T-helper 1 cell treated with Interleukin-12 subunit alpha and Interleukin-12 subunit beta and Interleukin-4 antibody, amounts not matched to agents 30 ng/mL and 1 ng/mL, for 36 hours (primary cell): Measurements from ENCODE around the gene PRR14. TPM values are rescaled to one million over a fixed set of nuclear protein-coding genes. Genes with fewer than 3 reads are reported as not detected.
"Not testable (repeated sequence)": the region's sequence is repeated elsewhere in the genome, so short reads cannot be mapped to it uniquely, and the experiment has no call there.

Experiments
- intact Hi-C: fragments of 100-400 bp; cut with micrococcal nuclease; formaldehyde crosslinking; loops from one replicate; pipeline ENCODE4 v1.15.1; 2024
- total RNA-seq: library from RNA; stranded (reverse); gene quantifications from 2 replicates; pipeline ENCODE4 v1.2.3, GENCODE V29; 2022

PRR14 gene
- total RNA-seq, 1 donor from 2014 or later, result 90.0 TPM

DNA sequence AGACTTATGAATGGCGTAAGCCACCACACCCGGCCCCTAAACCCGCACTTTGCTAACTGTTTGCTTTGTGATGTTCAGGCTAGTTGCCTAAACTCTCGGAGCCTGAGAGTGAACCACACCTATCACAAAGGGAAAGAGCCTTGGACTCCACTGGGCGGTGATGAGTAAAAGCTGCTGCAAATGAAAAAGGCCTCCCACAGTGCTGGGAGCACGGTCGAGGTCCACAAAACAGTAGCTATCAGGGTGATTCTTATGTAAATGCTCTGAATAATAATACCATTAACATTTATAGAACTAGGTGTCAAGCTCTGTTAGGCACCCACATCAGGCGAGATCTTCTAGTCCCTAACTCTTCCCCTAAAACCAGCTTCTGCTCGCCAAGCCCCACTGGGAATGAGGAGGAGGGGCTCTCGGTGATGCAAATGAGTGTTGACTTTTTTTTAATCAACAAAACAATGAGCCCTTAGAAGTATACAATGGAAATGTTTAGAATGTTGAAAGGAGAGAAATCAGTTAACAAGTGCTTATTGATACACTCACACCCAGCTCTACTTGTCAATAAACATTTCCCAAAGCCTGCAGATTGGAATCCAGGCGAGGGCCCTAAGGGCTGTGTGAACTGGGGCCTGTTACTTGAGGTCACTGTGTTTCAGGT, 27.3 kb downstream of the PRR14 start:
- intact Hi-C loops, result no loop called here

DNA sequence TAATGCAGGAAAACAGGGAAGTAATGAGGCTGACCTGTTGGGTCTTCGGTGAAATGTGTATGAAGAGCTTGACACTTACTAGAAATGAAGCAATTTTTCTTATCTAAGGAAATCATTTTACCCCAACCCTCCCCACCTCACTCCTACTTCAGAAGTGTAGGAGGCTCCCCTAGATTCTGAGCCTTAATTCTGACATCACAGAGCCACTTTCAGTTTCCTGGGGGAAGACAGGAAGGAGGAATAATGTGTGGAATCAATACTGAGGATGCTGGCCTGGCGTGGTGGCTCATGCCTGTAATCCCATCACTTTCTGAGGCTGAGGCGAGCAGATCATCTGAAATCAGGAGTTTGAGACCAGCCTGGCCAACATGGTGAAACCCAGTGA, 27.8 kb downstream of the PRR14 start:
- intact Hi-C loops, result no loop called here

DNA sequence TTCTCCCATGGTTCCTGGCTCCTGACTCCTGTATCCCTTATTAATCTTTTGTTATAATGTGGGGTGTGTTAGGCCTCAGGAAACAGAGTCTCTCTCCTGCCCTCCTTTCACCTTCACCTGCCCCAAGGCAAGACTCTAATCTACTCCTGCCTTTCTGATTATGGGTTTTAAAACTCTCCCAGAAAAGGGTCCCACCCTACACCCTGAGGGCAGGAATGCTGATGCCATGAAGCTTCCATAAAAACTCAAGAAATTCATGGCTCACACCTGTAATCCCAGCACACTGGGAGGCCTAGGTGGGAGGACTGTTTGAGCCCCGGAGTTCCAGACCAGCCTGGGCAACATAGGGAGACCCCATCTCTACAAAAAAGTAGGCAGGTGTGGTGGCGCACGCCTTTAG, 29.6 kb downstream of the PRR14 start:
- intact Hi-C loops, result no loop called here

DNA sequence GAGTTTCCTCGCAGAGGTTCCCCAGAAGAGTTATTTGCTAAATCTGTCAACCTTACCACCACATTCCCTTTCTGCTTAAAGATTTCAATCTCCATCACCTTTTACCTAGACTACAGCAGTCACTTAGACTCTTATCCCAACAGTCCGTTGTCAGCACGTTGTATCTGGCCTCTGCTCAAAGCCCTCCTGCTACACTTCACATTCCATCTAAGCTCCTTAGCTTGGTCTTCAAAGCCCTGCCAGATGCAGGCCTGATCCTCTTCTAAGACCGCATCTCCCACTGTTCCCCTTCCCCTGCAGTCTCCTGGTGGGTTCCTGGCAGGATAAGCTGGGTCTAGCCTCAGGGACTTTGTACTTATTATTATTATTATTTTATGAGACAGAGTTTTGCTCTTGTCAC, 37.9 kb downstream of the PRR14 start:
- intact Hi-C loops, result no loop called here

DNA sequence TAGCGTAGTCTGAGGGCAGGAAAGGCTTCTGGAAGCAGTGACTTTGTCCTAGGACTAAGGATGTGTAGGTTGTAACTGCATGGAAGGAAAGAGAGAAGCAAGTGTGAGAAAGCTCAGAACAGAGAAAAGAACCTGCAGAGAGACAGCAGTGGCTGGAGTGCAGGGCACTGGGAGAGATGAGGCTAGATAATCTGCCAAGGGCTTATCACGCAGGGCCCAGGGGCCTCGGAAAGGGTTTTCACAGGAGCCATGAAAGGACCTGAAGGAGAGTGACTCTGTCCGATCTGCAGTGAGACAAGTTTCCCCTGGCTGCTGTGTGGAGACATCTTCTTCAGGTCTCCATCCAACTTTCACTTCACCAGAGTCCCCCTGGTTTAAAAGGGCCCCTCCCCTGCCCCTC, 41.1 kb downstream of the PRR14 start:
- intact Hi-C loops, result no loop called here

DNA sequence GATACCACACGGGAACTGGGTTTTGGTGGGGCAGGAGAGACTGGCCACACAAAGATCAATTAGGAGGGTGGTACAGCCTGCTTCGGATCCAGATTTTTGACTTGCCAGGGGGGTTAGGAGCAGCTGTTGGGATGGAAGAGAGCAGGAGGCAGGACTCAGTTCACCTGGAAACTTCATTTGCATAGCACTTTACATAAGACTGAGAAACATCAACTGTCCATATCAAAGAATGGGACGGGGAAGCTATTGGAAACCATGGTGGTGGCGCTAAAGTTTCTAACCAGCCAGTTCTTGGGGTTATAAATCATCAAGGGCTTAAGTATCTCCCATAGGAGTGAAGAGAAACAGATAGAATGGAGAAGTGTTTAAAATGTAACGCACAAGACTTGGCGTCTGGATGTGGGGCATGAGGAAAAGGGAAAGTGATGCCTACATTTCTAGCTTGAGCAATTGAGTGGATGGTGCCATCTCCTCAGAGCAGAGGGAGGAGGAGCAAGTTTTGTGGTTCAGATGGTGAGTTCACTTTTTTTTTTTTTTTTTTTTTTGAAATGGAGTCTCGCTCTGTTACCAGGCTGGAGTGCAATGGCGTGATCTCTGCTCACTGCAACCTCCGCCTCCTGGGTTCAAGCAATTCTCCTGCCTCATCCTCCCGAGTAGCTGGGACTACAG, 41.8 kb downstream of the PRR14 start:
- intact Hi-C loops, result no loop called here

DNA sequence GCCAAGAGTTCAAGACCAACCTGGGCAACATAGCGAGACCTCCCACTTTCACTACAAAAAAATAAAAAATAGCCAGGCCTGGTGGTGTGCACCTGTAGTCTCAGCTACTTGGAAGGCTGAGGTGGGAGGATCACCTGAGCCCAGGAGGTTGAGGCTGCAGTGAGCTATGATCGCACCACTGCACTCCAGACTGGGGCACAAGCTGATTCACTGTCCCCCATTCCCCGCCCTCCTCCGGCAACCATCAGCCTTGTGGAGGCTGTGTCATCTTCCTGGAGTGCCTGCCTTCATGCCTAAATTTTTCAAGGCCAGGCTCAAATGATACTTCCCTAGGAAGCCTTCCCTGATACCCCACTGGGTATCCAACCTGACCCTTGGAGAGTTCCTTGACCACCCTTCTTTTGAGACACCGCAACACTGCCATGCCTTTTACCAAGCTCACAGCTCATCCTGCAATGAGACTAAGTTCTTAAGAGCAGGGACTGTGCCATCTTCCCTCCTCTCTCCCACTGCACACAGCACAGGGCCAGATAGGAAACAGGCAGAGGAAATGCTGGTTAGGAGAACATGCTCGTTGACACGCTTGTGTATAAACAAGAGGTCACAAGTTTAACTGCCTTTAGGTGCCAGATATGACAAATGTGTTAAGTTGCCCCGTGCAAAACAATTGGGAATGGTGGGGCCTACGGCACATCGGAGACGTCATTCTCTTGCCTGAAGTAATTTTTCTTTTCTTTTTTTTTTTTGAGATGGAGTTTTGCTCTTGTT, 44.4 kb downstream of the PRR14 start:
- intact Hi-C loops, result loop anchor here (1.0 to 5.0 kb wide), 10 partner anchors 11 to 1848 kb away; partner anchors contain the start of genes DCTPP1, MAZ, TUFM and ZNF785

DNA sequence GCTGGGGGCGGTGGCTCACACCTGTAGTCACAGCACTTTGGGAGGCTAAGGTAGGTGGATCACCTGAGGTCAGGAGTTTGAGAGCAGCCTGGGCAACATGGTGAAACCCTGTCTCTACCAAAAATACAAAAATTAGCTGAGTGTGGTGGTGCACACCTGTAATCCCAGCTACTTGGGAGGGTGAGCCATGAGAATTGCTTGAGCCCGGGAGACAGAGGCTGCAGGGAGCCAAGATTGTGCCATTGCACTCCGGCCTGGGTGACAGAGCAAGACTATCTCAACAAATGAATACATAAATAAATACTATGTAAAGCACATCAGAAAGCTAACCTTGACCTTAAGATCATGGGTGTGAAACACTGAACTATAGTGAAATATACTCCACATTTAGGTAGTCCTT, 45.9 kb downstream of the PRR14 start:
- intact Hi-C loops, result loop anchor here (5.0 kb wide), 3 partner anchors 109 to 1849 kb away; partner anchors contain the start of genes MAZ, TUFM and ZNF785

DNA sequence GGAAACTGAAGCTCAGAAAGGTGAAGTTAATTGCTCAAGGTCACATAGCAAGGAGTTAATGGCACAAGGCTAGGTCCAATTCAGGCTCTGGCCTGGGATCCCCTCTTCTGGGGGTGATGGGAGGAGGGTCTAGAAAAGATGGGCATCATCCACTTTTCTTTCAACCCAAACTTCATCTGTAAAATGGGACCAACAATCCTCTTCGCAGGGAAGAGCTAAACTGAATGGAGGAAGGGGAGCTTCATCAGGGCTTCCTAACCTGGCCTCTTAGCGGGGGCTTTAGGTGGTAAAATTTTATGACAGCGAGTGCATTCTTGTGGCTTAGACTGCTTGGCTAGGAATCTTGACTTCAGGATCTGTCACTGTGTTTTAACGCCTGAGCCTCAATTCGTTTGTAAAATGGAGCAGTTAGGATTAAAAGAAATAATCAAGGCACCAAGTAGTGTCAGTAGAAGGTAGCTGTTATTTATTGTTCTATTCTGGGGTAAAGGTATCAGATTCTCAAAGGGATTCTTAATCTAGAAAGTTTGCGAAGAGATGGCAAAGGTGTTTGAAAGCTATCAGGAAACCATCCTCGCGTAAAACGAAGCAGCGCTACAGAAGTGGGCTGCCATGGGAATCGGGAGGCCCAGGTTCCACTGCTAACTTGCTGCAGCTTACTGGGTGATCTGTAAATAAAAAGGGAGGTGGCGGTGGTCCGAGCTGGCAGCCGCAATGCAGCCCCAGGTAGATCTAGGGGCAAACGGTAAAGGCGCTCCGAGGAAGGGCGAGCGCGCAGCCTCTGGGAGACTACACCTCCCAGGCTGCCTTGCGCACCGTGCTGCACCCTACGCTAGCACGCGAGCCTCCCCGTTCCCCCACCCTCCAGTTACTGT, 46.7 kb downstream of the PRR14 start:
- intact Hi-C loops, result loop anchor here (1.0 to 5.0 kb wide), 21 partner anchors 39 to 1873 kb away; partner anchors contain the start of genes ALDOA, CFAP119, CTF1 and FBRS

DNA sequence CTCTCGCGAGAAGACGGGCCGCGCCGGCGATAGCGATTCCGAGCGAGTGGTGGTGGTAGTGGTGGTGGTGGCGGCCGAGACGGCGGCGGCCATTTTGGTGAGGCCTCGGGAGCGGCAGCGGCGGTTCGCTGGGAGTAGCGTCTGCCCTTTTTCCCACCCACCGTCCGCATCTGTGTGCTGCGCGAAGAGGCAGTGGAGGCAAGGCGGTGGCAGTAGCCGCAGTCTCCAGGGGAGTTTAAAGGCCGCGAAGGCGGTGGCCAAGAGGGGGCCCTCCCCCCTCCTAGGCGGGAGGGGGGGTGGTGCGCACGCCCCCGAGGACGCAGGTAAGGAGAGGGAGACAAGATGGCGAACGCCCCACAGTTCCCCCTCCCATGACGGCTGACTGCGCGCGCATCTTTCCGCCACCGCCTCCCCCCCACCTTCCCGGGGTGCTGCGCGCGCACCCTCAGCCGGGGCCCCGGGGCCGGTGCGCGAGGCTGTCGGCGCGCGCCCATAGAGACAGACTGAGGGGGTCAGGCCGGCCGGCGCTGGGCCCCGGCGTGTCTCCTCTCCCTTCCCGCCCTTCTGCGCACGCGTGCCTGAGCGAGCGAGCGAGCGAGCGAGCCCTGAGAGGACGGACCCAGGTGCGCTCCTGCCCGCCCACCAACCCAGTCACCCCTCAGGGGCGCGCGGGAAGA, 47.5 kb downstream of the PRR14 start:
- intact Hi-C loops, result loop anchor here (1.0 to 5.0 kb wide), 21 partner anchors 40 to 1873 kb away; partner anchors contain the start of genes ALDOA, CFAP119, CTF1 and FBRS

DNA sequence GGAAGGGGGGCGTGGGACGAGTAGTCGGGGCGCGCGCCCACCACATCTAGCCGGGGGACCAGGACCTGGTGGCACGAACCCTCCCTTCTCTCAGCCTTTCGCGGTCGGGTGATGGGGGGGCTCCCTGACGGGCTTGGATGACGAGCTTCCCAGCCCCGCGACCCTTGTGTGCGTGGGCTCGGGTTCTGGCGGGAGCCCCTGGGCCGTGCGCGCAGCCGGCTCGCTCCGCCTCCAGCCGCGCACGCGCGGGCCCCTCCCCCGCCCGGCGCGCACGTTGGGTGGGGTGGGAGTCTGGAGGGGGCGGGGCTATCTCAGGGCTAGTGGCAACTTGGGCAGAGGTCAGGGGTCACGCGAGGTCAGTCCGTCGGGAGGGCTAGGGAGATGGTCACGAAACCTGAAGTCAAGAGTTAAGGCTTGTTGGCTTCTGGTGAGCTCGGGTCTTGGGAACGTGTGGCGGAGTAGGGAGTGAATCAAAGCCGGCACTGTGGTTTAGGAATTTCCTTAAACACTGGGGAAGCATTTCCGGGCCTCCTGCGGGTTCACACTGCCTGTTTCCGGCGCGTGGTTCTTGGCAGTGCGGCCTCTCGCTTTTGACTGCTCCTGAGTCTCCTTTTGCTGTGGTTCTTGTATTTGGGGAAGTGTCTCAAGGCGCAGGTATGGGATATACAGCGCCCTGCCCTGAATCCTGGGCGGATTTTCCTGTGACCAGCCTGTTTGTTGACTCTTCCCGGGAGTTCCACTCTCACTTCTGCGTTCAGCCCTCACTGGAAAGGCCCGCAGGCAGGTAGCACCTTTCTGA, 48.3 kb downstream of the PRR14 start, which contains the start of gene SRCAP:
TSS of gene SRCAP (plus strand) at position 356 of the 799 bp plus-strand sequence. CDS start 1,654 bp downstream, outside the sequence.
- intact Hi-C loops, result loop anchor here (1.0 to 5.0 kb wide), 21 partner anchors 41 to 1874 kb away; partner anchors contain the start of genes ALDOA, CFAP119, CTF1 and FBRS

DNA sequence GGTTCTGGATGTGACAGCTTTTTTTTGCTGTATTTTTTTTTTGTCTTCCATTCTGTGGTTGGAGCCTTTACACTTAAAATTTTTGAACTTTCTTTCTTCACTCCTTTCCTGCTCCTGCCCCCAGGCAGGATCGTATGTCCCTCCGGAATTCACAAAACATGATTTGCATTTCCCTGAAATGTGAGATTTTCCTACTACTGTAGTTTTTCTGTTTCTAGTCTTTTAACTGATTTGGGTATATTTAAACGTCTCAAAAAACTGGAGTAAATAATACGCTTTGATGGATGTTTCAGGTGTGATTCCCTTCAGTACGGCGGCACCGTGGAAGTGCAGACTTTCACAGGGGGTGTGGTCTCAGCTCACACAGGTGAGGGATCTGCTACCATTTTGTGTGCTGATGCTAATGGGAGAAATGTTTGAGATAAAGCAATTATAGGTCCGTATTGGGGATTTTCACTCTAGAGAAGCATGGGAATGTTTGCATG, 48.9 kb downstream of the PRR14 start:
- intact Hi-C loops, result loop anchor here (2.0 to 5.0 kb wide), 7 partner anchors 112 to 1875 kb away; partner anchors contain the start of genes CTF1, MAZ, TUFM and ZNF747

DNA sequence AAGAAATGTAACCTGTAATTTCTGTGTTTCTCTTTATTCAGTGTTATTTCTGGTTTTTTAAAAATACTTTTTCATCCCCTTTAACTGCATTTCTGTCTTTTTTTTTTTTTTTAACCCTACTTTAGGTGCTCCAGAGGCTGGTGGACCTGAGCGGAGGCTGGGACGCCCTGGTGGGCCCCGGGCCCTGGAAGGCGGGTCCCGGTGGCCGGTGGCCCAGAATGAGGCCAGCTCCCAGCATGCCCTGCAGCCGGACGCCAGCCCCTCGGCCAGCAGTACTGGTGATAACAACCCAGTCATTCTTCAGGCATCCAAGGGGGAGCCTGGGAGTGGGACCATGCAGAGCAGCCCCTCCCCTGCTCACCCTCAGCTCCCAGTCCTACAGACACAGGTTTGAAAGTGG, 49.7 kb downstream of the PRR14 start:
- intact Hi-C loops, result no loop called here

DNA sequence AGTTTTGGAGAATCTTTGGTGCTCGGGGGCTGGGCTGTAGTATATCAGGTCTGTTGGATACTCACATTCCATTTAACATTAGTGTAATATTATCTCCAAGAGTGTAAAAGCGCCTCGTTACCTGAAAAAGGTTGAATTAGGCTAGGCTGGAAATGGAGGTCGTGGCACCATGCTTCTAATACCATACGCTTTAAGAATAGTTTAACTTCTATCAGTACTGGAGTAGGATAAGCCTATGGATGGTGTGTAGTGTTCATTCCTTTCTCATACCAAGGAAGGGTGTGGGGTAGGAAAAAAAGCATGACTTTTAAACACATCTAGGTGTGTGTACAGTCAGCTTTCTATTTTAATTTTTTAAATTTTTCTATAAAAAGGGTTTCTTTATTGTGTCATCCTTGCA, 50.2 kb downstream of the PRR14 start:
- intact Hi-C loops, result no loop called here

DNA sequence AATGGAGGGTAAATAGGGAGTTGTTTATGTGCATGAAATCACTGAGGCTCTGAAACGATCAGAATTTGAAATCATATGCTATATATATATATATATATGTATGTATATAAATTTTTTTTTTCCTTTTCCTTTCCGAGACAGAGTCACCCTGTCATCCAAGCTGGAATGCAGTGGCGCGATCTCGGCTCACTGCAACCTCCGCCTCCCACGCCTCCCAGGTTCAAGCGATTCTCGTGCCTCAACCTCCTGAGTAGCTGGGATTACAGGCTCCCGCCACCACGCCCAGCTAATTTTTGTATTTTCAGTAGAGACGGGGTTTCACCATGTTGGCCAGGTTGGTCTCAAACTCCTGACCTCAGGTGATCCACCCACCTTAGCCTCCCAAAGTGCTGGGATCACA, 52.3 kb downstream of the PRR14 start:
- intact Hi-C loops, result not testable (repeated sequence)

DNA sequence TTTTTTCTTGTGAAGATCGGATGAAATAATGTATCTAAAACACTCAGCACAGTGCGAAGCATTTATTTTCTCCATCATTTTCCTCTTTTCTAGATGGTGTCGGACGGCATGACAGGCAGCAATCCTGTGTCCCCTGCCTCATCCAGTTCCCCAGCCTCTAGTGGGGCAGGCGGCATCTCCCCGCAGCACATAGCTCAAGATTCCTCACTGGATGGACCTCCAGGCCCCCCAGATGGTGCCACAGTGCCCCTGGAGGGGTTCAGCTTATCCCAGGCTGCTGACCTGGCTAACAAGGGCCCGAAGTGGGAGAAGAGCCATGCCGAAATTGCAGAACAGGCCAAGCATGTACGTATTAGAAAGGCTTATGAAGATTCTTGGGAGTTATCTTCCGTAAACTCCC, 53.2 kb downstream of the PRR14 start:
- intact Hi-C loops, result no loop called here
